Keratinocyte (primary cell): ENCODE data around the gene NCKAP5. TPM values are rescaled to one million over a fixed set of nuclear protein-coding genes. Genes with fewer than 3 reads are reported as not detected.

Experiments
- DNase-seq: peaks from one replicate; pipeline ENCODE4 v3.0.0-alpha.2; 2011; ENCODE audit warnings: low read depth, missing footprints, low spot score
- FAIRE-seq: peaks from 2 replicates; lab custom pipeline; 2011; peaks lifted over from hg19 to GRCh38; lab: Jason Lieb, UNC
- H2AFZ ChIP-seq: 2 replicates; pipeline ENCODE4 v1.6.0; 2012; ENCODE audit warnings: low read length, control low read depth, inconsistent platforms; ENCODE audit not compliant: control insufficient read depth
- H3K27ac ChIP-seq: 2 replicates; pipeline ENCODE4 v1.5.1; 2011; ENCODE audit warnings: low read length; ENCODE audit not compliant: control insufficient read depth, insufficient read depth
- H3K27me3 ChIP-seq: 3 replicates; pipeline ENCODE4 v1.6.0; 2011; ENCODE audit warnings: low read length; ENCODE audit not compliant: control insufficient read depth, insufficient read depth; ENCODE audit errors: extremely low read depth
- H3K36me3 ChIP-seq, 2 experiments: 2 replicates in 1 of 2; 3 replicates in 1 of 2; pipeline ENCODE4 v1.5.1; 2011; ENCODE audit warnings: low read length in 2 of 2, mild to moderate bottlenecking in 1 of 2; ENCODE audit not compliant: control insufficient read depth in 2 of 2, insufficient read depth in 2 of 2; ENCODE audit errors: extremely low read depth in 1 of 2
- H3K4me1 ChIP-seq: 3 replicates; pipeline ENCODE4 v1.5.1; 2011; ENCODE audit warnings: low read length; ENCODE audit not compliant: control insufficient read depth, insufficient read depth; ENCODE audit errors: extremely low read depth
- H3K4me2 ChIP-seq: 3 replicates; pipeline ENCODE4 v1.6.0; 2011; ENCODE audit warnings: low read depth, low read length; ENCODE audit not compliant: control insufficient read depth, insufficient read depth; ENCODE audit errors: extremely low read depth
- H3K4me3 ChIP-seq, 3 experiments: fragments of 200-600 bp in 1 of 3; sonication (generic) in 1 of 3; 2 replicates in 2 of 3; 3 replicates in 1 of 3; pipeline ENCODE4 v1.5.1; 2011 to 2016; ENCODE audit warnings: low read length in 3 of 3, mild to moderate bottlenecking in 3 of 3, control low read depth in 2 of 3, inconsistent platforms in 1 of 3, low read depth in 1 of 3, mixed read lengths in 1 of 3, mixed run types in 1 of 3, moderate library complexity in 1 of 3; ENCODE audit not compliant: control insufficient read depth in 2 of 3, insufficient read depth in 2 of 3; ENCODE audit errors: extremely low read depth in 1 of 3
- H3K79me2 ChIP-seq: 2 replicates; pipeline ENCODE4 v1.6.0; 2012; ENCODE audit warnings: low read length; ENCODE audit not compliant: control insufficient read depth, insufficient read depth
- H3K9ac ChIP-seq: 3 replicates; pipeline ENCODE4 v1.6.0; 2011; ENCODE audit warnings: low read length; ENCODE audit not compliant: control insufficient read depth, insufficient read depth; ENCODE audit errors: extremely low read depth
- H3K9me1 ChIP-seq: 3 replicates; pipeline ENCODE4 v1.6.0; 2011; ENCODE audit warnings: low read length; ENCODE audit not compliant: control insufficient read depth, insufficient read depth; ENCODE audit errors: extremely low read depth
- H3K9me3 ChIP-seq: 2 replicates; pipeline ENCODE4 v1.5.1; 2012; ENCODE audit warnings: low read depth, low read length; ENCODE audit not compliant: control insufficient read depth
- H4K20me1 ChIP-seq: 3 replicates; pipeline ENCODE4 v1.6.0; 2011; ENCODE audit warnings: low read length; ENCODE audit not compliant: control insufficient read depth, insufficient read depth; ENCODE audit errors: extremely low read depth
- EZH2 ChIP-seq: IDR thresholded peaks from one replicate; pipeline ENCODE4 v1.6.1; 2012; ENCODE audit warnings: inconsistent platforms, mild to moderate bottlenecking, low read length, moderate library complexity
- dilution Hi-C: fragments of 300-500 bp; cut with MboI; formaldehyde crosslinking; loops from one replicate; pipeline ENCODE4 v1.7.0; 2020; ENCODE audit warnings: low sequenced_read_pairs; ENCODE audit not compliant: extremely low pct_ligation_motif_present
- polyA plus RNA-seq, 5 experiments: library from polyadenylated mRNA; depleted of rRNA in 3 of 5; stranded (reverse) in 3 of 5; stranded (forward) in 1 of 5; unstranded in 1 of 5; fragments of >200 nt; gene quantifications; 1 replicate in 1 of 5; 2 replicates in 3 of 5; 3 replicates in 1 of 5; pipeline versions ENCODE4 v1.2.1 to v1.2.3, GENCODE V29; 2011 to 2012; ENCODE audit warnings: missing spikeins in 2 of 5, low read depth in 1 of 5, low replicate concordance in 1 of 5
- TF ChIP-seq, protein P1 (sequence below), 3 experiments: IDR thresholded peaks in 1 of 3; conservative IDR thresholded peaks in 1 of 3; optimal IDR thresholded peaks in 1 of 3; 2 replicates in 2 of 3; 3 replicates in 1 of 3; pipeline versions ENCODE3 to v1.5.1; 2011; ENCODE audit warnings: low read length in 3 of 3, mild to moderate bottlenecking in 3 of 3, moderate library complexity in 2 of 3, control low read depth in 1 of 3, inconsistent platforms in 1 of 3; ENCODE audit not compliant: insufficient read depth in 2 of 3; ENCODE audit errors: extremely low read depth in 1 of 3

NCKAP5 gene
- polyA plus RNA-seq, 1 donor (not counting 4 experiments of a cell fraction or from before 2014, with no cell fraction given), result 3.6 TPM

- H4K20me1 ChIP-seq, result no peaks in the 10 kb centered on the region
- no peak overlapping the region for H2AFZ ChIP-seq
- no peaks in the 10 kb centered on the region for H3K27me3 ChIP-seq
- peaks cover 44% of the 10 kb centered on the region for H3K4me1 ChIP-seq
- H3K4me2 ChIP-seq, result no peak overlapping the region
- TF ChIP-seq, protein P1, sequence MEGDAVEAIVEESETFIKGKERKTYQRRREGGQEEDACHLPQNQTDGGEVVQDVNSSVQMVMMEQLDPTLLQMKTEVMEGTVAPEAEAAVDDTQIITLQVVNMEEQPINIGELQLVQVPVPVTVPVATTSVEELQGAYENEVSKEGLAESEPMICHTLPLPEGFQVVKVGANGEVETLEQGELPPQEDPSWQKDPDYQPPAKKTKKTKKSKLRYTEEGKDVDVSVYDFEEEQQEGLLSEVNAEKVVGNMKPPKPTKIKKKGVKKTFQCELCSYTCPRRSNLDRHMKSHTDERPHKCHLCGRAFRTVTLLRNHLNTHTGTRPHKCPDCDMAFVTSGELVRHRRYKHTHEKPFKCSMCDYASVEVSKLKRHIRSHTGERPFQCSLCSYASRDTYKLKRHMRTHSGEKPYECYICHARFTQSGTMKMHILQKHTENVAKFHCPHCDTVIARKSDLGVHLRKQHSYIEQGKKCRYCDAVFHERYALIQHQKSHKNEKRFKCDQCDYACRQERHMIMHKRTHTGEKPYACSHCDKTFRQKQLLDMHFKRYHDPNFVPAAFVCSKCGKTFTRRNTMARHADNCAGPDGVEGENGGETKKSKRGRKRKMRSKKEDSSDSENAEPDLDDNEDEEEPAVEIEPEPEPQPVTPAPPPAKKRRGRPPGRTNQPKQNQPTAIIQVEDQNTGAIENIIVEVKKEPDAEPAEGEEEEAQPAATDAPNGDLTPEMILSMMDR (optimal IDR thresholded peaks at IDR 0.05 in 1 of 3, IDR thresholded peaks at IDR 0.05 in 1 of 3, conservative IDR thresholded peaks at IDR 0.05 in 1 of 3; ENCODE audit: extremely low read depth in 1 of 3, insufficient read depth in 2 of 3, low read length in 3 of 3), result peak in 2 of 3 experiments; percentile 12 to 22
- no peak for TF ChIP-seq EZH2
- H3K27ac ChIP-seq, result no peak overlapping the region
- H3K4me3 ChIP-seq, result no peak overlapping the region
- no peaks in the 10 kb centered on the region for H3K9me1 ChIP-seq
- dilution Hi-C loops, result no loop called here
- peaks cover 4% of the 10 kb centered on the region for H3K79me2 ChIP-seq
- no peak overlapping the region for H3K9ac ChIP-seq
- H3K36me3 ChIP-seq, result peaks cover 0 to under 1% of the 10 kb centered on the region in 2 experiments
- no peak for FAIRE-seq
- no peaks in the 10 kb centered on the region for H3K9me3 ChIP-seq
- no peak for DNase-seq
These were observed 12.9 kb upstream of the NCKAP5 start for GRCh38 chr2:133581010-133581760.

- Histone ChIP-seq H4K20me1 (no peaks in the 10 kb centered on the region), H3K4me2 (peak overlapping the region; percentile 83), H3K9ac (no peak overlapping the region), H3K79me2 (peaks cover 4% of the 10 kb centered on the region), H2AFZ (no peak overlapping the region), H3K4me1 (peaks cover 44% of the 10 kb centered on the region), H3K4me3 (peak overlapping the region in 2 of 3 experiments; percentile 32 to 57), H3K27me3 (no peaks in the 10 kb centered on the region), H3K27ac (peak overlapping the region; percentile 60), H3K9me3 (no peaks in the 10 kb centered on the region), H3K9me1 (no peaks in the 10 kb centered on the region), H3K36me3 (peaks cover 0 to 2% of the 10 kb centered on the region in 2 experiments)
- peak; percentile 84 for DNase-seq
- peak; percentile 99 for FAIRE-seq
- dilution Hi-C loops, result no loop called here
- no peak for TF ChIP-seq EZH2
- TF ChIP-seq, protein P1 (optimal IDR thresholded peaks at IDR 0.05 in 1 of 3, IDR thresholded peaks at IDR 0.05 in 1 of 3, conservative IDR thresholded peaks at IDR 0.05 in 1 of 3; ENCODE audit: extremely low read depth in 1 of 3, insufficient read depth in 2 of 3, low read length in 3 of 3), result no peak
These were observed 11.0 kb upstream of the NCKAP5 start for GRCh38 chr2:133579274-133579673.
